ENCODE results near the gene CDT1.

CDT1 gene

DNA sequence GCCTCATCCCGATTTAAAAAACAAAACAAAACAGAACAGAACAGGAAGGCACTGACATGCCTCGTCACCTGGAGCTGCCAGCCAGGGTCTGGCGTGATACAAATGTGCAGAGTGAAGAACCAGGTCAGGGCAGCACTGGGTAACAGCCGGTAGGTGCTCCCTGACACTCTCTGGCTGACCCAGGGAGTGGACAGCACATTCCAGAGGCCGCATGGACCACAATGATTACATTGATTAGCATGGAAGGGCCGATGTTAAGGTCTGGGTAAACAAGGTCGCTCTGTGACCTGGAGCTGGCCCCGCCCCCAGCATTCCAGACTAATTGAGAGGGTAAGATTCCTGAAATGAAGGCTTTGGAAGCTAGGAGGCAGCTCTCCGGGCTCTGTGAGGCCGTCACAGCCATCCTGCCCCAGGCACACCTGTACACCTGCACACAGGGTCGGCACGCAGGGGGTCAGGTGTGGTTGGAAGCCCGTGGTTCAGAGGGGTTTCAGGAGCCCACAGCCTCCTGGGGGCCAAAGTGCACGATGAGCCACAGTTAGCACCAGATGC is 40.0 kb upstream of the CDT1 start:
- Histone ChIP-seq H3K36me3 (ENCODE audit: insufficient read depth, insufficient read length, low read length) (peaks cover 45% of the 10 kb centered on the region), H3K4me1 (ENCODE audit: insufficient read depth, insufficient read length) (peaks cover 67% of the 10 kb centered on the region), H3K9ac (ENCODE audit: insufficient read length, low read depth) (no peak overlapping the region), H3K4me3 (ENCODE audit: insufficient read length, low read depth) (no peak overlapping the region), H3K27me3 (ENCODE audit: insufficient read depth, insufficient read length) (peaks cover 44% of the 10 kb centered on the region), H3K9me3 (ENCODE audit: insufficient read depth, low read length) (no peaks in the 10 kb centered on the region)
- peak; percentile 71 for DNase-seq (ENCODE audit: low read depth, low spot score)
- TF ChIP-seq ZNF274 (IDR thresholded peaks at IDR 0.05; ENCODE audit: low read depth, low read length), result no peak
- TF ChIP-seq SUZ12 (IDR thresholded peaks at IDR 0.05; ENCODE audit: extremely low read depth, insufficient read depth, insufficient read length), result no peak
- TF ChIP-seq YY1 (IDR thresholded peaks at IDR 0.05; ENCODE audit: insufficient read depth, insufficient read length), result no peak

DNA sequence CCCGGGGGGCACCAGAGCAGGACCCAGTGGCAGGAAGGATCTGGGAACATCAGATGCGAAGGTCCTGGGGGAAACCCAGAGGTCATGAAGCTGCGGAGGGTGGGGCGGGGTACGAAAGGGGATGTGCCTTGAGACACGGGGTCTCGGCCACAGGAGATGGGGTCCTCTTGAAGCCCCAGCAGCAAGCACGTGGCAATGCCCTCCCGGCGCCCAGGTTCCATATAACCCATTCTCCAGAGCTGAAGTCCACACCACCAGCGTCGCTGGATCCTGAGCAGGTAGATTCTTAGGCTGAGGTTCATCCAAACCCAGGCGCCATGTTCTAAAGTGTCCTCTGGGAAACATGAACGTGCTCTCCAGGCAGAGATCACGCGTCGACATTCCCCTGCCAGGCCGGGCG is 39.5 kb upstream of the CDT1 start:
- DNase-seq (ENCODE audit: low read depth, low spot score), result no peak
- peaks cover 40% of the 10 kb centered on the region for H3K36me3 ChIP-seq (ENCODE audit: insufficient read depth, insufficient read length, low read length)
- no peak overlapping the region for H3K9ac ChIP-seq (ENCODE audit: insufficient read length, low read depth)
- H3K27me3 ChIP-seq (ENCODE audit: insufficient read depth, insufficient read length), result peaks cover 45% of the 10 kb centered on the region
- H3K4me1 ChIP-seq (ENCODE audit: insufficient read depth, insufficient read length), result peaks cover 68% of the 10 kb centered on the region
- TF ChIP-seq SUZ12 (IDR thresholded peaks at IDR 0.05; ENCODE audit: extremely low read depth, insufficient read depth, insufficient read length), result no peak
- no peak for TF ChIP-seq YY1 (IDR thresholded peaks at IDR 0.05; ENCODE audit: insufficient read depth, insufficient read length)
- TF ChIP-seq ZNF274 (IDR thresholded peaks at IDR 0.05; ENCODE audit: low read depth, low read length), result no peak
- no peaks in the 10 kb centered on the region for H3K9me3 ChIP-seq (ENCODE audit: insufficient read depth, low read length)
- no peak overlapping the region for H3K4me3 ChIP-seq (ENCODE audit: insufficient read length, low read depth)

DNA sequence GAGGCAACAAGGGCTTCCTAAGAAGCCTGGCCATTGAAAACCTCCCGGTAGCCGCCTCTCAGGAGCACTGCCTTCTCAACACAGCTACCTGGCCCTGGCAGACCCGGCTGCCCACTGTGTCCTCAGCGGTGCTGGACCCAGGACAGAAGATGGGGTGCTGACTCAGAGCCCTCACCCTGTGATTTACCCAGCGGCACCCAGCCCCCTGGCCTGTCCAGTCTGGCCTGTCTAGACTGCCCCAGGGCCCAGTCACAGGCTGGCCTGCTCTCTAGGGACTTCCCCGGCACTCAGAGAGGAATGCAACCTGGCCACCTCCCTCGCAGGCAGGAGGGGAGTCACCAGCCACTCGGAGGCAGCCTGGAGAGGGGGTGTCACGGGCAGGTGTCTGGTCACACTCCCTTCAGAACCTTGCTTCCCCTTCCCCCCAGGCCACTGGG is 38.7 kb upstream of the CDT1 start:
- Histone ChIP-seq H3K4me1 (ENCODE audit: insufficient read depth, insufficient read length) (peaks cover 68% of the 10 kb centered on the region), H3K9ac (ENCODE audit: insufficient read length, low read depth) (no peak overlapping the region)
- DNase-seq (ENCODE audit: low read depth, low spot score), result no peak

DNA sequence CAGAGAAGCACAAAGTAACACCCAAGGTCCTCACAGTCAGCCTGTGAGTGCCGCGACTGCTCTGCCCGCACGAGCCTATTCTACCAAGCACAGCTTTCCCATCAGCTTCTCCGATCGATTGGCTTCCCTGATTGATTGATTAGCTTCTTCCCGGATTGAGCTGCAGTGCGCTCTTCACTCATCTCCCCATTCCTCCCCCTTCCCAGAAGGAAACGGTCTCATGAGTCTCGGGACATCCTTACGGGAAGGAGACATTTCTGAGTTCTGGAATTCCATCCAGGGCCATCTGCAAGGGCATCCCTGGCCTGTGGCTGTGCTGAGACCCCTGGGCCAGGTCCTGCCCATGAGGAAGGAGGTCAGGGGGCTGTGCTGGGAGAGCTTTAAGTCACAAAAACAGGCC is 36.6 kb upstream of the CDT1 start:
- Histone ChIP-seq H3K4me3 (ENCODE audit: insufficient read length, low read depth) (no peak overlapping the region), H3K9ac (ENCODE audit: insufficient read length, low read depth) (peak overlapping the region; percentile 36), H3K4me1 (ENCODE audit: insufficient read depth, insufficient read length) (peaks cover 70% of the 10 kb centered on the region), H3K36me3 (ENCODE audit: insufficient read depth, insufficient read length, low read length) (peaks cover 30% of the 10 kb centered on the region), H3K27me3 (ENCODE audit: insufficient read depth, insufficient read length) (peaks cover 56% of the 10 kb centered on the region), H3K9me3 (ENCODE audit: insufficient read depth, low read length) (no peaks in the 10 kb centered on the region)
- TF ChIP-seq YY1 (IDR thresholded peaks at IDR 0.05; ENCODE audit: insufficient read depth, insufficient read length) (no peak), SUZ12 (IDR thresholded peaks at IDR 0.05; ENCODE audit: extremely low read depth, insufficient read depth, insufficient read length) (no peak), ZNF274 (IDR thresholded peaks at IDR 0.05; ENCODE audit: low read depth, low read length) (no peak)
- no peak for DNase-seq (ENCODE audit: low read depth, low spot score)

More for the DNA sequence above, 38.7 kb upstream of the CDT1 start:
- Histone ChIP-seq H3K36me3 (ENCODE audit: insufficient read depth, insufficient read length, low read length) (peaks cover 39% of the 10 kb centered on the region), H3K9me3 (ENCODE audit: insufficient read depth, low read length) (no peaks in the 10 kb centered on the region), H3K27me3 (ENCODE audit: insufficient read depth, insufficient read length) (peaks cover 45% of the 10 kb centered on the region), H3K4me3 (ENCODE audit: insufficient read length, low read depth) (no peak overlapping the region)
- no peak for TF ChIP-seq ZNF274 (IDR thresholded peaks at IDR 0.05; ENCODE audit: low read depth, low read length)
- no peak for TF ChIP-seq SUZ12 (IDR thresholded peaks at IDR 0.05; ENCODE audit: extremely low read depth, insufficient read depth, insufficient read length)
- TF ChIP-seq YY1 (IDR thresholded peaks at IDR 0.05; ENCODE audit: insufficient read depth, insufficient read length), result no peak

DNA sequence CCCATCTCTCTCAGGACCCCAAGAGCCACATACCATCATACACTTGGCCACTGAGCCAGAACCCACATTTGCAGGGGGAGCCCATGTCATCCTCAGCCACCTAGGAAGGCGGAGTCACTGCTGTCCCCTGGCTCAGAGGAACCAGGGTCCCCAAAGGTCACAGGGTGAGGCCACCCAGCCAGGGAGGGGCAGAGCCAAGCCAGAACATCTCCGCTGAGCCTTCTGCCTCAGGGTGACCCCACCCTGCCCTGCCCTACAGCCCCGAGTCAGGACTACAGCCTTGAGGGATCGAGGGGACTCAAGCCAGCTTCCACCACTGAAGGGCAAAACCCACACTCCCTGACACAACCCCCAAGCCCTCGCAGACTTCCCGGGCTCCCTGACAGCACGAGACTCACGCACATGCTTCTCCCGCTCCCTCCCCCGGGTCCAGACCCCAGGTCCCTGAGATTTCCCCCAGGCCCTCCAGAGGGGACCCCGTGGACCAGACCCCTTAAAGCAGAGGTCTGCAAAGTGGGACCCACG is 36.0 kb upstream of the CDT1 start:
- DNase-seq (ENCODE audit: low read depth, low spot score), result no peak
- Histone ChIP-seq H3K9me3 (ENCODE audit: insufficient read depth, low read length) (no peaks in the 10 kb centered on the region), H3K9ac (ENCODE audit: insufficient read length, low read depth) (peak overlapping the region; percentile 17), H3K4me3 (ENCODE audit: insufficient read length, low read depth) (no peak overlapping the region), H3K4me1 (ENCODE audit: insufficient read depth, insufficient read length) (peaks cover 65% of the 10 kb centered on the region), H3K27me3 (ENCODE audit: insufficient read depth, insufficient read length) (peaks cover 59% of the 10 kb centered on the region), H3K36me3 (ENCODE audit: insufficient read depth, insufficient read length, low read length) (peaks cover 28% of the 10 kb centered on the region)
- TF ChIP-seq ZNF274 (IDR thresholded peaks at IDR 0.05; ENCODE audit: low read depth, low read length) (no peak), SUZ12 (IDR thresholded peaks at IDR 0.05; ENCODE audit: extremely low read depth, insufficient read depth, insufficient read length) (no peak), YY1 (IDR thresholded peaks at IDR 0.05; ENCODE audit: insufficient read depth, insufficient read length) (no peak)

DNA sequence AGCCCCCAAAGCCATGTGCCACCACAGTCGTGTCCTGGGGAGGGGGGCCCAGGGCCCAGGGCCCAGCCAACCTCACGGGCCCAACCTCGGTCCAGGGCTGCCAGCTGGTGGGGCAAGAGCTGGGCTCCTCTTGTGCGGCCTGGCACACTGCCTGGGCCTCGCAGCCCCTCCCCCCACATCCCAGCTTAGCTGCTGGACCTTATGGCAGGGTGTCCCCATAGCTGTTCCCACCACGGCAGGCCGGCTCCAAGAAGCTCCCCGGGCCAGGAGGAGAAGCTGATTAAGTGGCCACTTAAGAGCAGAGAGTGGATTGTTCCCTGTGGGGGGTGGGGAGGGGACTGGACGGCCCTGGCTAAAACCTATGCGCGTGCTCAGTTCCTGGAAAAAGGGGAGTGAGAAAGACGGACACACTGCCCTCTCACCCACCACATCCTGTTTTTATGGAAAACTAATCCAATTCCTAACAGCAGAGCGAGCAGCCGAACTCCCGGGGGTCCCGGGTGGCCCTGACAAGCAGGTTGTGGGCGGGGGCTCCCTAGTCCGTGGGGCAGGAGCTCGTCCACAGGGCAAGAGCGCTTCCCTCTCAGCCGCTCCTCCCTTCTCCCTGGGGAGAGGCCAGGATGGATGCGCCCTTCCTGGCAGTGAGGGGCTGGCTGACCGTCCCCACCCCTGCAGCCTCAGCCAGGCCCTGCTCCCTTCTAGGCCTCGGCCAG is 35.4 kb upstream of the CDT1 start:
- peak overlapping the region; percentile 64 for H3K9ac ChIP-seq (ENCODE audit: insufficient read length, low read depth)
- no peak for TF ChIP-seq YY1 (IDR thresholded peaks at IDR 0.05; ENCODE audit: insufficient read depth, insufficient read length)
- TF ChIP-seq SUZ12 (IDR thresholded peaks at IDR 0.05; ENCODE audit: extremely low read depth, insufficient read depth, insufficient read length), result no peak
- TF ChIP-seq ZNF274 (IDR thresholded peaks at IDR 0.05; ENCODE audit: low read depth, low read length), result no peak

More for the DNA sequence above, 35.4 kb upstream of the CDT1 start:
- H3K4me3 ChIP-seq (ENCODE audit: insufficient read length, low read depth), result no peak overlapping the region
- no peaks in the 10 kb centered on the region for H3K9me3 ChIP-seq (ENCODE audit: insufficient read depth, low read length)
- peaks cover 65% of the 10 kb centered on the region for H3K4me1 ChIP-seq (ENCODE audit: insufficient read depth, insufficient read length)
- DNase-seq (ENCODE audit: low read depth, low spot score), result no peak
- H3K36me3 ChIP-seq (ENCODE audit: insufficient read depth, insufficient read length, low read length), result peaks cover 22% of the 10 kb centered on the region
- peaks cover 64% of the 10 kb centered on the region for H3K27me3 ChIP-seq (ENCODE audit: insufficient read depth, insufficient read length)

All from NT2/D1 (cell line).